ENCODE measurements around the gene SERTAD2.

GRCh38 chr2:64686283-64686956, 32.7 kb upstream of the SERTAD2 start:
- TF ChIP-seq, protein P1, sequence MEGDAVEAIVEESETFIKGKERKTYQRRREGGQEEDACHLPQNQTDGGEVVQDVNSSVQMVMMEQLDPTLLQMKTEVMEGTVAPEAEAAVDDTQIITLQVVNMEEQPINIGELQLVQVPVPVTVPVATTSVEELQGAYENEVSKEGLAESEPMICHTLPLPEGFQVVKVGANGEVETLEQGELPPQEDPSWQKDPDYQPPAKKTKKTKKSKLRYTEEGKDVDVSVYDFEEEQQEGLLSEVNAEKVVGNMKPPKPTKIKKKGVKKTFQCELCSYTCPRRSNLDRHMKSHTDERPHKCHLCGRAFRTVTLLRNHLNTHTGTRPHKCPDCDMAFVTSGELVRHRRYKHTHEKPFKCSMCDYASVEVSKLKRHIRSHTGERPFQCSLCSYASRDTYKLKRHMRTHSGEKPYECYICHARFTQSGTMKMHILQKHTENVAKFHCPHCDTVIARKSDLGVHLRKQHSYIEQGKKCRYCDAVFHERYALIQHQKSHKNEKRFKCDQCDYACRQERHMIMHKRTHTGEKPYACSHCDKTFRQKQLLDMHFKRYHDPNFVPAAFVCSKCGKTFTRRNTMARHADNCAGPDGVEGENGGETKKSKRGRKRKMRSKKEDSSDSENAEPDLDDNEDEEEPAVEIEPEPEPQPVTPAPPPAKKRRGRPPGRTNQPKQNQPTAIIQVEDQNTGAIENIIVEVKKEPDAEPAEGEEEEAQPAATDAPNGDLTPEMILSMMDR (conservative IDR thresholded peaks at IDR 0.05): no peak
- TF ChIP-seq ZFX (IDR thresholded peaks at IDR 0.05): no peak

Data from C4-2B (cell line).